ENCODE results near the gene FRMD3.

Gene FRMD3

GRCh38 chr9:83274787-83275186 lies 263.4 kb downstream of the FRMD3 start:
- Histone ChIP-seq H3K9ac (ENCODE audit: low read length in 5 of 5) (no peak overlapping the region), H3K27ac (ENCODE audit: low read depth, low read length) (no peak overlapping the region), H3K27me3 (ENCODE audit: control insufficient read depth in 5 of 5, insufficient read depth in 4 of 5, low read length in 5 of 5) (no peaks in the 10 kb centered on the region), H3K4me1 (ENCODE audit: control insufficient read depth in 5 of 5, insufficient read depth in 5 of 5, low read length in 5 of 5) (peaks cover 0 to 7% (median 4%) of the 10 kb centered on the region in 5 donors), H3K4me3 (ENCODE audit: low read depth in 1 of 5, low read length in 5 of 5) (no peak overlapping the region), H3K36me3 (ENCODE audit: control insufficient read depth in 5 of 5, insufficient read depth in 5 of 5, low read length in 5 of 5) (peaks cover 0 to 9% (median 3%) of the 10 kb centered on the region in 5 donors), H3K9me3 (ENCODE audit: control insufficient read depth in 5 of 5, low read length in 5 of 5) (peaks cover 0 to 2% (median 0%) of the 10 kb centered on the region in 5 donors)

GRCh38 chr9:83271665-83272071 lies 266.5 kb downstream of the FRMD3 start:
- no peak overlapping the region for H3K27ac ChIP-seq (ENCODE audit: low read depth, low read length)
- no peak overlapping the region for H3K4me3 ChIP-seq (ENCODE audit: low read depth in 1 of 5, low read length in 5 of 5)
- H3K9me3 ChIP-seq (ENCODE audit: control insufficient read depth in 5 of 5, low read length in 5 of 5) = no peaks in the 10 kb centered on the region

GRCh38 chr9:83270116-83270515 lies 268.1 kb downstream of the FRMD3 start:
- H3K4me1 ChIP-seq (ENCODE audit: control insufficient read depth in 5 of 5, insufficient read depth in 5 of 5, low read length in 5 of 5) = peaks cover 0 to 13% (median 4%) of the 10 kb centered on the region in 5 donors
- H3K36me3 ChIP-seq (ENCODE audit: control insufficient read depth in 5 of 5, insufficient read depth in 5 of 5, low read length in 5 of 5) = peaks cover 0 to 8% (median 3%) of the 10 kb centered on the region in 5 donors
- no peak overlapping the region for H3K9ac ChIP-seq (ENCODE audit: low read length in 5 of 5)
- H3K27ac ChIP-seq (ENCODE audit: low read depth, low read length) = no peak overlapping the region
- no peaks in the 10 kb centered on the region for H3K27me3 ChIP-seq (ENCODE audit: control insufficient read depth in 5 of 5, insufficient read depth in 4 of 5, low read length in 5 of 5)
- H3K4me3 ChIP-seq (ENCODE audit: low read depth in 1 of 5, low read length in 5 of 5) = no peak overlapping the region
- no peaks in the 10 kb centered on the region for H3K9me3 ChIP-seq (ENCODE audit: control insufficient read depth in 5 of 5, low read length in 5 of 5)

More at GRCh38 chr9:83271665-83272071, 266.5 kb downstream of the FRMD3 start:
- no peaks in the 10 kb centered on the region for H3K27me3 ChIP-seq (ENCODE audit: control insufficient read depth in 5 of 5, insufficient read depth in 4 of 5, low read length in 5 of 5)
- peaks cover 0 to 9% (median 3%) of the 10 kb centered on the region in 5 donors for H3K36me3 ChIP-seq (ENCODE audit: control insufficient read depth in 5 of 5, insufficient read depth in 5 of 5, low read length in 5 of 5)
- peaks cover 0 to 10% (median 4%) of the 10 kb centered on the region in 5 donors for H3K4me1 ChIP-seq (ENCODE audit: control insufficient read depth in 5 of 5, insufficient read depth in 5 of 5, low read length in 5 of 5)
- no peak overlapping the region for H3K9ac ChIP-seq (ENCODE audit: low read length in 5 of 5)

GRCh38 chr9:83267741-83268140 lies 270.5 kb downstream of the FRMD3 start:
- Histone ChIP-seq H3K9ac (ENCODE audit: low read length in 5 of 5) (no peak overlapping the region), H3K9me3 (ENCODE audit: control insufficient read depth in 5 of 5, low read length in 5 of 5) (no peaks in the 10 kb centered on the region), H3K4me1 (ENCODE audit: control insufficient read depth in 5 of 5, insufficient read depth in 5 of 5, low read length in 5 of 5) (peaks cover 0 to 13% (median 4%) of the 10 kb centered on the region in 5 donors)

GRCh38 chr9:83266666-83267496 lies 271.3 kb downstream of the FRMD3 start:
- Histone ChIP-seq H3K9me3 (ENCODE audit: control insufficient read depth in 5 of 5, low read length in 5 of 5) (no peaks in the 10 kb centered on the region), H3K9ac (ENCODE audit: low read length in 5 of 5) (no peak overlapping the region), H3K27ac (ENCODE audit: low read depth, low read length) (no peak overlapping the region)

More at GRCh38 chr9:83267741-83268140, 270.5 kb downstream of the FRMD3 start:
- Histone ChIP-seq H3K27me3 (ENCODE audit: control insufficient read depth in 5 of 5, insufficient read depth in 4 of 5, low read length in 5 of 5) (no peaks in the 10 kb centered on the region), H3K4me3 (ENCODE audit: low read depth in 1 of 5, low read length in 5 of 5) (no peak overlapping the region), H3K27ac (ENCODE audit: low read depth, low read length) (no peak overlapping the region), H3K36me3 (ENCODE audit: control insufficient read depth in 5 of 5, insufficient read depth in 5 of 5, low read length in 5 of 5) (no peaks in the 10 kb centered on the region)

GRCh38 chr9:83266331-83266665 lies 271.9 kb downstream of the FRMD3 start:
- no peak overlapping the region for H3K27ac ChIP-seq (ENCODE audit: low read depth, low read length)
- H3K27me3 ChIP-seq (ENCODE audit: control insufficient read depth in 5 of 5, insufficient read depth in 4 of 5, low read length in 5 of 5) = no peaks in the 10 kb centered on the region
- H3K9me3 ChIP-seq (ENCODE audit: control insufficient read depth in 5 of 5, low read length in 5 of 5) = no peaks in the 10 kb centered on the region
- no peak overlapping the region for H3K4me3 ChIP-seq (ENCODE audit: low read depth in 1 of 5, low read length in 5 of 5)
- no peaks in the 10 kb centered on the region for H3K36me3 ChIP-seq (ENCODE audit: control insufficient read depth in 5 of 5, insufficient read depth in 5 of 5, low read length in 5 of 5)
- H3K9ac ChIP-seq (ENCODE audit: low read length in 5 of 5) = no peak overlapping the region
- peaks cover 0 to 6% (median 0%) of the 10 kb centered on the region in 5 donors for H3K4me1 ChIP-seq (ENCODE audit: control insufficient read depth in 5 of 5, insufficient read depth in 5 of 5, low read length in 5 of 5)

More at GRCh38 chr9:83266666-83267496, 271.3 kb downstream of the FRMD3 start:
- Histone ChIP-seq H3K36me3 (ENCODE audit: control insufficient read depth in 5 of 5, insufficient read depth in 5 of 5, low read length in 5 of 5) (no peaks in the 10 kb centered on the region), H3K27me3 (ENCODE audit: control insufficient read depth in 5 of 5, insufficient read depth in 4 of 5, low read length in 5 of 5) (no peaks in the 10 kb centered on the region), H3K4me1 (ENCODE audit: control insufficient read depth in 5 of 5, insufficient read depth in 5 of 5, low read length in 5 of 5) (peaks cover 0 to 12% (median 4%) of the 10 kb centered on the region in 5 donors), H3K4me3 (ENCODE audit: low read depth in 1 of 5, low read length in 5 of 5) (no peak overlapping the region)

- Histone ChIP-seq H3K27ac (ENCODE audit: low read depth, low read length) (no peak overlapping the region), H3K4me3 (ENCODE audit: low read depth in 1 of 5, low read length in 5 of 5) (no peak overlapping the region), H3K9me3 (ENCODE audit: control insufficient read depth in 5 of 5, low read length in 5 of 5) (no peaks in the 10 kb centered on the region), H3K36me3 (ENCODE audit: control insufficient read depth in 5 of 5, insufficient read depth in 5 of 5, low read length in 5 of 5) (no peaks in the 10 kb centered on the region), H3K4me1 (ENCODE audit: control insufficient read depth in 5 of 5, insufficient read depth in 5 of 5, low read length in 5 of 5) (peaks cover 0 to 9% (median 0%) of the 10 kb centered on the region in 5 donors), H3K27me3 (ENCODE audit: control insufficient read depth in 5 of 5, insufficient read depth in 4 of 5, low read length in 5 of 5) (no peaks in the 10 kb centered on the region), H3K9ac (ENCODE audit: low read length in 5 of 5) (no peak overlapping the region)
Measured at GRCh38 chr9:83264315-83264714, 273.9 kb downstream of the FRMD3 start.

GRCh38 chr9:83259558-83259957 lies 278.6 kb downstream of the FRMD3 start:
- Histone ChIP-seq H3K27ac (ENCODE audit: low read depth, low read length) (no peak overlapping the region), H3K27me3 (ENCODE audit: control insufficient read depth in 5 of 5, insufficient read depth in 4 of 5, low read length in 5 of 5) (no peaks in the 10 kb centered on the region), H3K9ac (ENCODE audit: low read length in 5 of 5) (no peak overlapping the region), H3K9me3 (ENCODE audit: control insufficient read depth in 5 of 5, low read length in 5 of 5) (no peaks in the 10 kb centered on the region), H3K4me3 (ENCODE audit: low read depth in 1 of 5, low read length in 5 of 5) (no peak overlapping the region), H3K4me1 (ENCODE audit: control insufficient read depth in 5 of 5, insufficient read depth in 5 of 5, low read length in 5 of 5) (peaks cover 0 to 9% (median 0%) of the 10 kb centered on the region in 5 donors), H3K36me3 (ENCODE audit: control insufficient read depth in 5 of 5, insufficient read depth in 5 of 5, low read length in 5 of 5) (no peaks in the 10 kb centered on the region)

GRCh38 chr9:83257937-83258891 lies 280.0 kb downstream of the FRMD3 start:
- Histone ChIP-seq H3K27me3 (ENCODE audit: control insufficient read depth in 5 of 5, insufficient read depth in 4 of 5, low read length in 5 of 5) (no peaks in the 10 kb centered on the region), H3K36me3 (ENCODE audit: control insufficient read depth in 5 of 5, insufficient read depth in 5 of 5, low read length in 5 of 5) (no peaks in the 10 kb centered on the region), H3K27ac (ENCODE audit: low read depth, low read length) (no peak overlapping the region), H3K4me3 (ENCODE audit: low read depth in 1 of 5, low read length in 5 of 5) (no peak overlapping the region), H3K9me3 (ENCODE audit: control insufficient read depth in 5 of 5, low read length in 5 of 5) (no peaks in the 10 kb centered on the region), H3K9ac (ENCODE audit: low read length in 5 of 5) (no peak overlapping the region), H3K4me1 (ENCODE audit: control insufficient read depth in 5 of 5, insufficient read depth in 5 of 5, low read length in 5 of 5) (peaks cover 0 to 9% (median 0%) of the 10 kb centered on the region in 5 donors)

Data from subcutaneous abdominal adipose tissue (tissue), 5 donors.